Adrenal gland (tissue), 5 donors: ENCODE measurements around the gene KCNK10.

Source experiments
- POLR2A ChIP-seq, 2 donors: fragments of 450-650 bp; IDR thresholded peaks; one replicate each; pipeline ENCODE4 v1.6.1; 2017; ENCODE audit warnings: antibody characterized with exemption in 2 of 2, mild to moderate bottlenecking in 2 of 2, moderate library complexity in 1 of 2
- TF ChIP-seq, protein P1 (sequence below), 6 experiments: fragments of 450-650 bp in 4 of 6; fragments of 200-600 bp in 2 of 6; sonication (generic) in 1 of 6; IDR thresholded peaks; 1 replicate in 5 of 6; 2 replicates in 1 of 6; pipeline versions ENCODE4 v1.5.1 to v1.8.0; 2016 to 2021; ENCODE audit warnings: antibody characterized with exemption in 6 of 6, mild to moderate bottlenecking in 2 of 6, moderate library complexity in 1 of 6
- donor health status: DM: no; HTN: no; CAD: no.

- TF ChIP-seq, protein P1, sequence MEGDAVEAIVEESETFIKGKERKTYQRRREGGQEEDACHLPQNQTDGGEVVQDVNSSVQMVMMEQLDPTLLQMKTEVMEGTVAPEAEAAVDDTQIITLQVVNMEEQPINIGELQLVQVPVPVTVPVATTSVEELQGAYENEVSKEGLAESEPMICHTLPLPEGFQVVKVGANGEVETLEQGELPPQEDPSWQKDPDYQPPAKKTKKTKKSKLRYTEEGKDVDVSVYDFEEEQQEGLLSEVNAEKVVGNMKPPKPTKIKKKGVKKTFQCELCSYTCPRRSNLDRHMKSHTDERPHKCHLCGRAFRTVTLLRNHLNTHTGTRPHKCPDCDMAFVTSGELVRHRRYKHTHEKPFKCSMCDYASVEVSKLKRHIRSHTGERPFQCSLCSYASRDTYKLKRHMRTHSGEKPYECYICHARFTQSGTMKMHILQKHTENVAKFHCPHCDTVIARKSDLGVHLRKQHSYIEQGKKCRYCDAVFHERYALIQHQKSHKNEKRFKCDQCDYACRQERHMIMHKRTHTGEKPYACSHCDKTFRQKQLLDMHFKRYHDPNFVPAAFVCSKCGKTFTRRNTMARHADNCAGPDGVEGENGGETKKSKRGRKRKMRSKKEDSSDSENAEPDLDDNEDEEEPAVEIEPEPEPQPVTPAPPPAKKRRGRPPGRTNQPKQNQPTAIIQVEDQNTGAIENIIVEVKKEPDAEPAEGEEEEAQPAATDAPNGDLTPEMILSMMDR (IDR thresholded peaks at IDR 0.05), result no peak
- TF ChIP-seq POLR2A (IDR thresholded peaks at IDR 0.05), result no peak
Observed at GRCh38 chr14:88311780-88312179, 11.3 kb downstream of the KCNK10 start.
